GM12875 (cell line): ENCODE results near the gene ECT2.
"Not testable (repeated sequence)": the region's sequence is repeated elsewhere in the genome, so short reads cannot be mapped to it uniquely, and the experiment has no call there.

Experiments used
- H3K4me3 ChIP-seq: one replicate; pipeline ENCODE4 v1.5.1; 2011; ENCODE audit warnings: low read depth, low read length, control low read depth
- TF ChIP-seq, protein P1 (sequence below): IDR thresholded peaks from 2 replicates; pipeline ENCODE4 v1.5.1; 2011; ENCODE audit warnings: low read depth, mild to moderate bottlenecking, control low read depth, inconsistent platforms, low read length, moderate library complexity, borderline replicate concordance; ENCODE audit not compliant: insufficient read depth

The ECT2 gene

GRCh38 chr3:172746475-172746874 is 4.1 kb upstream of the ECT2 start:
- TF ChIP-seq, protein P1, sequence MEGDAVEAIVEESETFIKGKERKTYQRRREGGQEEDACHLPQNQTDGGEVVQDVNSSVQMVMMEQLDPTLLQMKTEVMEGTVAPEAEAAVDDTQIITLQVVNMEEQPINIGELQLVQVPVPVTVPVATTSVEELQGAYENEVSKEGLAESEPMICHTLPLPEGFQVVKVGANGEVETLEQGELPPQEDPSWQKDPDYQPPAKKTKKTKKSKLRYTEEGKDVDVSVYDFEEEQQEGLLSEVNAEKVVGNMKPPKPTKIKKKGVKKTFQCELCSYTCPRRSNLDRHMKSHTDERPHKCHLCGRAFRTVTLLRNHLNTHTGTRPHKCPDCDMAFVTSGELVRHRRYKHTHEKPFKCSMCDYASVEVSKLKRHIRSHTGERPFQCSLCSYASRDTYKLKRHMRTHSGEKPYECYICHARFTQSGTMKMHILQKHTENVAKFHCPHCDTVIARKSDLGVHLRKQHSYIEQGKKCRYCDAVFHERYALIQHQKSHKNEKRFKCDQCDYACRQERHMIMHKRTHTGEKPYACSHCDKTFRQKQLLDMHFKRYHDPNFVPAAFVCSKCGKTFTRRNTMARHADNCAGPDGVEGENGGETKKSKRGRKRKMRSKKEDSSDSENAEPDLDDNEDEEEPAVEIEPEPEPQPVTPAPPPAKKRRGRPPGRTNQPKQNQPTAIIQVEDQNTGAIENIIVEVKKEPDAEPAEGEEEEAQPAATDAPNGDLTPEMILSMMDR = no peak
- H3K4me3 ChIP-seq = no peak overlapping the region

DNA sequence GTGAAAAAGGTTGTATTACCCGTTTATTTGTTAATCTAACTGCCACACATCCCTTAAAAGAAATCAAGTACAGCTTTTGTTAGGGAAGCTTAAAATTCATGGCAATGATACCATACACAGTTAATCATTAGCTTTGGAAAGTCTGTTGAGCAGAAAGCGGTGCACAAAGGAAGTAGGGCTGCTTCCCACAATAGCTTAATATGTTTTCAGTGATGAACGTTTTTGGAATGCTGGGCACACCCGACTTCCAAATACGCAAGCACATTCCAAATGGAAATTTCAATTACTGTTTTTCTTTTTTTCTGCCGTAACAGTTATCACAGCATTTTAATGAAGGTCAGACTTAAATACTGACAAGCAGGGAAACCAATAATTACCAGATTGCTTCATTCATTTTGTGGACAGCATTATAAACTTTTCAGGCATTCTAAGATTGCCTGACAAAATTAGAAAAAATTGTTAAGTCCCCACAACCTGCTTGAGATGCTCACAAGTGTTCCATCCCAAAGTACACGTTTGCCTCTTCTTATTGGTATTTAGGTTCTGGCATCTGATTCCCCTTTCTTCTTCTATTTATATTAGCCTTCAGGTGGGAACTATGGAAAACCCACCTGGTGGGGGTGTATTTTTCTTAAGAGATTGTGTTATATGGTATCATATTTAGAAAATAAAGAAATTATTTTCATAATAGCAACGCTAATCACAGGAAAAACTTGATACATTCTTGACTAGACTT is 1.1 kb upstream of the ECT2 start:
- TF ChIP-seq, protein P1 = no peak
- no peak overlapping the region for H3K4me3 ChIP-seq

DNA sequence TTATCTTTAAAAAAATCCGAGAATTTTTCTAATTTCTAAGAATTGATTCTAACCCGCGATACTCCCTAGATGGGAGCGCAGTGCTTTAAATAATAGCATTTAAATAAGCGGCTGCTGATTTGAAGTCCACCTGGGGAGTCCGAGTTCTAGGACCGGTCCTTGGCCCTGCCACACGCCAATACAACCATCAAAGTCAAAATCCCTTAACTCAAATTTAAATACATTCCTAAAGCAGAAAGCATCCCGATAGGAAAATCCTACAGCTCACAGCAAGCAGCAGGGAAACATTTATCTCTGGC is 508 bp upstream of the ECT2 start:
- H3K4me3 ChIP-seq = peak overlapping the region; percentile 34
- TF ChIP-seq, protein P1 = no peak

- peak overlapping the region; percentile 88 for H3K4me3 ChIP-seq
- TF ChIP-seq, protein P1 = no peak
Observed at GRCh38 chr3:172751175-172751704, 714 bp downstream of the ECT2 start.

DNA sequence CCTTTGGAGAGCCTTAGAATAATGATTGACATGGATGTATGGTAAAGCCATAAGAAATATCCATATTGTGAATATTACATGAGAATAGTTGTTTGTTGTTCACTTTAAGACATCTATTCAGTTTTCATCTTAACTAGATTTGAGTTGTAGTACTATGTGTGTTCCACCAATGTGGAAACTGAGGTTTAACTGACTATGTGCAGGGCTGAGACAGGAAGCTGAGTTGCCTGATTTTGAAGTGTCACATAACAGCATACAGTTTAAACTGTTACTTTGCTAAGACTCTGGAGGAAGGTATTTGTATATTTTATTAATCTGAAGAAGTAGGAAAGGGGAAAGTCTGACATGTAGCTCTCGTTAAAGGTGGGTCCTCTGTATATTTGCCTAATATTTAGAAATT is 2.1 kb downstream of the ECT2 start:
- TF ChIP-seq, protein P1 = no peak
- H3K4me3 ChIP-seq = no peak overlapping the region

GRCh38 chr3:172753125-172753524 is 2.6 kb downstream of the ECT2 start:
- TF ChIP-seq, protein P1 = no peak

GRCh38 chr3:172760416-172760815 is 9.9 kb downstream of the ECT2 start:
- H3K4me3 ChIP-seq = not testable (repeated sequence)

More at GRCh38 chr3:172753125-172753524, 2.6 kb downstream of the ECT2 start:
- no peak overlapping the region for H3K4me3 ChIP-seq
